OCI-LY7 (cell line): Measurements from ENCODE around the gene HTATSF1. TPM values are rescaled to one million over a fixed set of nuclear protein-coding genes. Genes with fewer than 3 reads are reported as not detected.

ENCODE experiments used
- BruUV-seq: library from RNA; stranded (reverse); fragments of 400-500 nt; replicated peaks from 2 replicates; lab custom pipeline; 2021; lab: Mats Ljungman, UMichigan
- CTCF ChIA-PET: fragments of 300-600 bp; sonication (Branson Sonifier 250); formaldehyde crosslinking; loops from one replicate; lab custom pipeline; 2022; ENCODE audit warnings: antibody characterized with exemption; ENCODE audit not compliant: unreplicated experiment; lab: Charles Lee
- POLR2A ChIA-PET: fragments of 300-600 bp; sonication (Branson Sonifier 250); formaldehyde crosslinking; loops from one replicate; lab custom pipeline; 2022; ENCODE audit warnings: antibody characterized with exemption; lab: Charles Lee
- DNase-seq: peaks from one replicate; pipeline ENCODE4 v3.0.0-alpha.2; 2015; ENCODE audit warnings: low spot score
- H2AFZ ChIP-seq: fragments of 200-600 bp; sonication (generic), shearing (Covaris generic); 2 replicates; pipeline ENCODE4 v1.6.1; 2014; ENCODE audit warnings: mild to moderate bottlenecking, antibody characterized with exemption, low read length, moderate library complexity
- H3K27ac ChIP-seq: fragments of 200-600 bp; sonication (generic); 2 replicates; pipeline ENCODE4 v1.5.1; 2014; ENCODE audit warnings: mixed run types, low read depth, mild to moderate bottlenecking, moderate library complexity, low read length, inconsistent platforms; ENCODE audit not compliant: poor library complexity, severe bottlenecking
- H3K36me3 ChIP-seq: fragments of 200-600 bp; sonication (generic); 2 replicates; pipeline ENCODE4 v1.6.1; 2014; ENCODE audit warnings: mild to moderate bottlenecking, antibody characterized with exemption, low read length, moderate library complexity, mixed read lengths; ENCODE audit not compliant: insufficient read depth
- H3K4me1 ChIP-seq: fragments of 200-600 bp; sonication (generic); 2 replicates; pipeline ENCODE4 v1.5.1; 2014; ENCODE audit warnings: mild to moderate bottlenecking, low read length; ENCODE audit not compliant: insufficient read depth, poor library complexity, severe bottlenecking
- H3K4me2 ChIP-seq: fragments of 200-600 bp; sonication (generic); 2 replicates; pipeline ENCODE4 v1.6.1; 2014; ENCODE audit warnings: mild to moderate bottlenecking, low read length
- H3K4me3 ChIP-seq: fragments of 200-600 bp; sonication (generic); 2 replicates; pipeline ENCODE4 v1.5.1; 2014; ENCODE audit warnings: mild to moderate bottlenecking, low read depth, low read length; ENCODE audit not compliant: poor library complexity, severe bottlenecking
- H3K79me2 ChIP-seq: fragments of 200-600 bp; sonication (generic); 2 replicates; pipeline ENCODE4 v1.6.1; 2016; ENCODE audit warnings: low read depth, mild to moderate bottlenecking, low read length, moderate library complexity, mixed read lengths; ENCODE audit not compliant: insufficient read depth
- H3K9me2 ChIP-seq: fragments of 200-600 bp; sonication (generic); 2 replicates; pipeline ENCODE4 v1.6.1; 2016; ENCODE audit warnings: mild to moderate bottlenecking, low read length, mixed read lengths; ENCODE audit not compliant: insufficient read depth
- H3K9me3 ChIP-seq: fragments of 200-600 bp; sonication (generic); 2 replicates; pipeline ENCODE4 v1.6.1; 2014; ENCODE audit warnings: mild to moderate bottlenecking, mixed run types, low read length, mixed read lengths
- H4K20me1 ChIP-seq: fragments of 200-600 bp; sonication (generic); 2 replicates; pipeline ENCODE4 v1.6.1; 2014; ENCODE audit warnings: mild to moderate bottlenecking, antibody characterized with exemption, low read length, moderate library complexity, mixed read lengths; ENCODE audit not compliant: insufficient read depth
- EZH2phosphoT487 ChIP-seq: fragments of 200-600 bp; sonication (generic); IDR thresholded peaks from 2 replicates; pipeline ENCODE4 v1.6.1; 2018; ENCODE audit warnings: low read depth, borderline replicate concordance, mild to moderate bottlenecking, mixed run types, antibody characterized with exemption, low read length, moderate library complexity, mixed read lengths
- intact Hi-C: fragments of 100-400 bp; cut with micrococcal nuclease; formaldehyde crosslinking; loops from one replicate; pipeline ENCODE4 v1.10.0; 2022; ENCODE audit not compliant: unreplicated experiment
- total RNA-seq, 2 experiments: library from RNA; depleted of rRNA in 1 of 2; stranded (reverse); fragments of >200 nt in 1 of 2; shearing (Covaris generic) in 1 of 2; gene quantifications; 2 replicates each; pipeline ENCODE4 v1.2.3, GENCODE V29; 2014 to 2022
- TF ChIP-seq, protein P1 (sequence below): fragments of 200-600 bp; sonication (generic); conservative IDR thresholded peaks from 2 replicates; pipeline ENCODE4 v1.5.1; 2014; ENCODE audit warnings: mild to moderate bottlenecking, antibody characterized with exemption, low read length, moderate library complexity, mixed read lengths

Gene HTATSF1
- total RNA-seq, 2 experiments from 2014 or later = 39.0 to 58.1 TPM

DNA sequence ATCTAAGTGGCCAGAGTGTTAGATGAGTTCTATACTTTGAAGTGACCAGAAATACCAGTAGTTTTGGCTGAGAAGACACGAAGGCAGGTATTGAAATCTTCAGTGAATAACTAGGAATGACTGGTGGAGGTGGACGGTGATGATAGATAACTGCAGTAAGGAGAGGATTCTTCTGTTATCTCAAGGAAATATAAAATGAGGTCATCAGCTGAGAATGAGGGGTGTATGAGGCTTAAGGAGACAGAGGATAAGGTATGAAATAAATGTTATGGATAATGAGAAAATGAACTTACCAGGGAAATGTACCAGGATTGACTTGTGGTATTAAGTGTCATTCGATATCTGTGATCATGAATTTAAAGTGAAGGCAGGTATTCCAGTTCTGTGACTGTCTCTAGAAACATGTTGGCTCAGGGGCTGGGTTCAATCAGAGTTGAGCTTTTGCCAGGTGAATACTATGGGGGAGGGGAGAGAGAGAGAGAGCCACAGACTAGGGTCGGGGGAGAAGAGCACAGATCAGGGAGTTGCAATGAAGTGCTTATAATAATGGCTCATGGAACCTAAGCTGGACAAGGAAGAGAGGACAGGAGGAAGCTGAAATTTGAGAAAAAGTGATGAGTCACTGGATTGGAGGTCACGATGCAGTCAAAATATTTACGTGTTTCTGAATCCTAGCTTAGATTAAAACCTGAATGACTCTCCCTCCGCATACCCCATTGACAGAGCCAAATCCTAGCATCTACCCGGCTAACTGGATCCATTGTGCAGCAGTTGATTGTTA, 47.2 kb upstream of the HTATSF1 start:
- CTCF ChIA-PET = no interaction called here
- intact Hi-C loops = no loop called here
- no peak for DNase-seq
- Histone ChIP-seq H3K36me3 (no peaks in the 10 kb centered on the region), H3K27ac (no peak overlapping the region), H3K9me2 (no peaks in the 10 kb centered on the region), H2AFZ (no peak overlapping the region), H3K4me1 (no peaks in the 10 kb centered on the region), H3K4me2 (no peak overlapping the region), H4K20me1 (no peaks in the 10 kb centered on the region), H3K9me3 (no peaks in the 10 kb centered on the region), H3K79me2 (no peaks in the 10 kb centered on the region), H3K4me3 (no peak overlapping the region)
- POLR2A ChIA-PET = no interaction called here
- TF ChIP-seq, protein P1, sequence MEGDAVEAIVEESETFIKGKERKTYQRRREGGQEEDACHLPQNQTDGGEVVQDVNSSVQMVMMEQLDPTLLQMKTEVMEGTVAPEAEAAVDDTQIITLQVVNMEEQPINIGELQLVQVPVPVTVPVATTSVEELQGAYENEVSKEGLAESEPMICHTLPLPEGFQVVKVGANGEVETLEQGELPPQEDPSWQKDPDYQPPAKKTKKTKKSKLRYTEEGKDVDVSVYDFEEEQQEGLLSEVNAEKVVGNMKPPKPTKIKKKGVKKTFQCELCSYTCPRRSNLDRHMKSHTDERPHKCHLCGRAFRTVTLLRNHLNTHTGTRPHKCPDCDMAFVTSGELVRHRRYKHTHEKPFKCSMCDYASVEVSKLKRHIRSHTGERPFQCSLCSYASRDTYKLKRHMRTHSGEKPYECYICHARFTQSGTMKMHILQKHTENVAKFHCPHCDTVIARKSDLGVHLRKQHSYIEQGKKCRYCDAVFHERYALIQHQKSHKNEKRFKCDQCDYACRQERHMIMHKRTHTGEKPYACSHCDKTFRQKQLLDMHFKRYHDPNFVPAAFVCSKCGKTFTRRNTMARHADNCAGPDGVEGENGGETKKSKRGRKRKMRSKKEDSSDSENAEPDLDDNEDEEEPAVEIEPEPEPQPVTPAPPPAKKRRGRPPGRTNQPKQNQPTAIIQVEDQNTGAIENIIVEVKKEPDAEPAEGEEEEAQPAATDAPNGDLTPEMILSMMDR = no peak
- no peak for TF ChIP-seq EZH2phosphoT487
- BruUV-seq = no TSS peak

DNA sequence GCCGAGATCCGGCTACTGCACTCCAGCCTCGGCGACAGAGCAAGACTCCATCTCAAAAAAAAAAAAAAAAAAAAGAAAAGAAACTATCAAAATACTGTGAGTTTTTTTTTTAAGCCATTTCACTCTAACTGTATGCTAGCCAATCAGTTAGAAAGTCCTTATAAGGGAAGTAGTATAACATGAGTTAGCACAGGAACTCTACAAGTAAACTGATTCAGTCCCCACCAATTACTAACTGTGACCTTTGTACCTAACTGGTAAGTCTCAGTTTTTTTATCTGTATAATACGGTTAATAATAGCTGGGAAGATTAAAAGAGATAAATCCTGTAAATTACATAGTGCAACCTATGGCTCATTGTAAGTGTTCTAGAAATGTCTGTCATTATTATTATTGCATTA, 44.8 kb upstream of the HTATSF1 start:
- POLR2A ChIA-PET = no interaction called here
- Histone ChIP-seq H3K9me3 (no peaks in the 10 kb centered on the region), H3K4me2 (no peak overlapping the region), H2AFZ (no peak overlapping the region), H3K27ac (no peak overlapping the region), H3K36me3 (no peaks in the 10 kb centered on the region), H3K9me2 (no peaks in the 10 kb centered on the region), H3K79me2 (no peaks in the 10 kb centered on the region), H3K4me3 (no peak overlapping the region), H3K4me1 (no peaks in the 10 kb centered on the region), H4K20me1 (no peaks in the 10 kb centered on the region)
- intact Hi-C loops = no loop called here
- CTCF ChIA-PET = no interaction called here
- DNase-seq = no peak
- BruUV-seq = no TSS peak
- TF ChIP-seq, protein P1 = no peak
- TF ChIP-seq EZH2phosphoT487 = no peak

DNA sequence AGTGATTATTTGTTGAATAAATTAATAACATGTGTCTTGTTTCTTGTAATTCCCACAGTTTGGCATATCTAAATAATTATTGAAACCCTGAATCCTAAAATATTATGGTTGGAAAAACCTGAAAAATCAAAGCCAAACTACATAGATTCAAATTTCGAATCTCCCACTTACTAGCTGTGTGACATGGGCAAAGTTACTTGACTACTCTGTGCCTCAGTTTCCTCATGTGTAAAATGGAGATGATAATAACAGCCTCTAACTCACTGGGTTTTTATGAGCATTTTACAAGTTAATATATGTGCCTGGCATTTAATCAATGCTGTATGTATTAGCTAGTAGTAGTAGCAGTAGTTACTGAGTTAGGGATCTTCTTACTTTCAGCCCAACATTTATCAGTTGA, 44.3 kb upstream of the HTATSF1 start:
- ChIA-PET POLR2A (no interaction called here), CTCF (no interaction called here)
- intact Hi-C loops = no loop called here
- Histone ChIP-seq H3K36me3 (no peaks in the 10 kb centered on the region), H3K27ac (no peak overlapping the region), H3K9me3 (no peaks in the 10 kb centered on the region), H4K20me1 (no peaks in the 10 kb centered on the region), H3K4me3 (no peak overlapping the region), H3K4me2 (no peak overlapping the region), H3K4me1 (no peaks in the 10 kb centered on the region), H3K9me2 (no peaks in the 10 kb centered on the region), H2AFZ (no peak overlapping the region), H3K79me2 (no peaks in the 10 kb centered on the region)
- no TSS peak for BruUV-seq
- DNase-seq = no peak
- TF ChIP-seq, protein P1 = no peak
- TF ChIP-seq EZH2phosphoT487 = no peak
